Endothelial cell (in vitro differentiated cells): ENCODE data around the gene MMP17. TPM values are rescaled to one million over a fixed set of nuclear protein-coding genes. Genes with fewer than 3 reads are reported as not detected.

Experiments
- DNase-seq: peaks from one replicate; pipeline ENCODE4 v3.0.0; 2021; ENCODE audit warnings: low spot score
- H3K27ac Mint-ChIP-seq: one replicate; pipeline ENCODE4 v1.8.0; 2021; ENCODE audit warnings: mixed read lengths, inconsistent platforms; ENCODE audit not compliant: unreplicated experiment
- H3K27me3 Mint-ChIP-seq: one replicate; pipeline ENCODE4 v1.8.0; 2021; ENCODE audit warnings: mild to moderate bottlenecking, moderate library complexity, mixed read lengths, inconsistent platforms; ENCODE audit not compliant: unreplicated experiment
- H3K36me3 Mint-ChIP-seq: one replicate; pipeline ENCODE4 v1.8.0; 2021; ENCODE audit warnings: mild to moderate bottlenecking, low read depth, mixed read lengths, inconsistent platforms; ENCODE audit not compliant: unreplicated experiment
- H3K4me1 Mint-ChIP-seq: one replicate; pipeline ENCODE4 v1.8.0; 2021; ENCODE audit warnings: mild to moderate bottlenecking, mixed read lengths, inconsistent platforms; ENCODE audit not compliant: unreplicated experiment
- H3K4me3 Mint-ChIP-seq: one replicate; pipeline ENCODE4 v1.8.0; 2021; ENCODE audit warnings: mild to moderate bottlenecking, mixed read lengths, inconsistent platforms; ENCODE audit not compliant: unreplicated experiment
- H3K9me3 Mint-ChIP-seq: one replicate; pipeline ENCODE4 v1.8.0; 2021; ENCODE audit warnings: mixed read lengths, inconsistent platforms; ENCODE audit not compliant: unreplicated experiment
- total RNA-seq: library from RNA; stranded (reverse); fragmentation: NEBNext Ultra II Directional; extraction: Animal tissue kit (Norgen Biotek cat#: 25700); gene quantifications from one replicate; pipeline ENCODE4 v1.2.1, GENCODE V29; 2021; ENCODE audit not compliant: unreplicated experiment
- TF ChIP-seq, protein P1 (sequence below): fragments of 200-600 bp; sonication (generic); IDR thresholded peaks from one replicate; pipeline ENCODE4 v1.5.0; 2021; ENCODE audit warnings: antibody characterized with exemption; ENCODE audit not compliant: unreplicated experiment

The MMP17 gene
- total RNA-seq, 1 donor from 2014 or later = 6.3 TPM

DNA sequence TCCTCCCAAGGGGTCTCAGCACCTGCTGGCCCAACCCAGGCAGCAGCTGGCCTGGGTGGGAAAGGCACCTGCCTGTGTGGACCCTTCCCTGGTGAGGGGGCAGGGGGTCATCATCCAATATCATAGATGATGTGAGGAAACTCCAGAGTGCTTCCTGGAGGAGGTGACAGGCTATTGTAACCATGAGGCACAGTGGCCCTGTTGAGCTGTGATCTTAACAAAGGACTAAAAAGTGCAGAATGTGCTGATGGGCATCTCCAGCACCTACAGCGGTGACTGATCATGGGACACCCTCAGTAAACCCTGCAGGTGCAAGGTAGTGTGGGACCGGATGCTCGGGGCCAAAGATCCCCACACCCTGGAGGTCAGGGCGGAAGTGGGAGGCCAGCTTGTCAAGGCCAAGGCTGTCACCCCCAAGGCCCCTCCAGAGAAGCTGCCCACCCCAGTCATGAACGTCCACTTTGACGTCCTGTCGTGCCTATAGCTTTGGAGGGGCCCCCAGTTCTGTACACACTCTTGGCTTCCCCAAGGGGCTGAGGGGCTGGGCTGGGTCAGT, 7.5 kb downstream of the MMP17 start:
- no peaks in the 10 kb centered on the region for H3K4me1 Mint-ChIP-seq
- H3K36me3 Mint-ChIP-seq = no peaks in the 10 kb centered on the region
- H3K27me3 Mint-ChIP-seq = peaks cover 8% of the 10 kb centered on the region
- no peak overlapping the region for H3K27ac Mint-ChIP-seq
- TF ChIP-seq, protein P1, sequence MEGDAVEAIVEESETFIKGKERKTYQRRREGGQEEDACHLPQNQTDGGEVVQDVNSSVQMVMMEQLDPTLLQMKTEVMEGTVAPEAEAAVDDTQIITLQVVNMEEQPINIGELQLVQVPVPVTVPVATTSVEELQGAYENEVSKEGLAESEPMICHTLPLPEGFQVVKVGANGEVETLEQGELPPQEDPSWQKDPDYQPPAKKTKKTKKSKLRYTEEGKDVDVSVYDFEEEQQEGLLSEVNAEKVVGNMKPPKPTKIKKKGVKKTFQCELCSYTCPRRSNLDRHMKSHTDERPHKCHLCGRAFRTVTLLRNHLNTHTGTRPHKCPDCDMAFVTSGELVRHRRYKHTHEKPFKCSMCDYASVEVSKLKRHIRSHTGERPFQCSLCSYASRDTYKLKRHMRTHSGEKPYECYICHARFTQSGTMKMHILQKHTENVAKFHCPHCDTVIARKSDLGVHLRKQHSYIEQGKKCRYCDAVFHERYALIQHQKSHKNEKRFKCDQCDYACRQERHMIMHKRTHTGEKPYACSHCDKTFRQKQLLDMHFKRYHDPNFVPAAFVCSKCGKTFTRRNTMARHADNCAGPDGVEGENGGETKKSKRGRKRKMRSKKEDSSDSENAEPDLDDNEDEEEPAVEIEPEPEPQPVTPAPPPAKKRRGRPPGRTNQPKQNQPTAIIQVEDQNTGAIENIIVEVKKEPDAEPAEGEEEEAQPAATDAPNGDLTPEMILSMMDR = no peak
- DNase-seq = no peak
- no peaks in the 10 kb centered on the region for H3K9me3 Mint-ChIP-seq
- H3K4me3 Mint-ChIP-seq = no peak overlapping the region

DNA sequence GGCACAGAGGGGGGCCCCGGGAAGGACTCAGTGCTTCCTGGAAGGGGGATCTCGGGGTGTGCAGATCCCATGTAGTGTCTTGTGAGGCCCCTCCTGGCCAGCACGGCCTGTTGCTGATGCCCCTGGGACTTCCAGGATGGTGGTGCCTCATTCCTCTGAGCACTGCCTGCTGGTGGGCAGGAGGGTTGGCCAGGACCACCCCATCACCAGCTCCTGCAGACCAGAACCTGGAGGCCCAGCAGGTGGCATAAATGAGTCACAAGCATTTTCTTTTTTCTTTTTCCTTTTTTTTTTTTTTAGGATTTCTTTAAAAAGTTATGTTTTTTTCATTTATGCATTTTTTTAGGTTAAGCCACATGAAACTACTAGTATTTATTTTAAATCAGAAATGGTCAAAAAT, 8.0 kb downstream of the MMP17 start:
- H3K9me3 Mint-ChIP-seq = no peaks in the 10 kb centered on the region
- no peak overlapping the region for H3K4me3 Mint-ChIP-seq
- DNase-seq = no peak
- TF ChIP-seq, protein P1 = no peak
- no peak overlapping the region for H3K27ac Mint-ChIP-seq
- H3K4me1 Mint-ChIP-seq = no peaks in the 10 kb centered on the region
- peaks cover 5% of the 10 kb centered on the region for H3K27me3 Mint-ChIP-seq
- no peaks in the 10 kb centered on the region for H3K36me3 Mint-ChIP-seq

DNA sequence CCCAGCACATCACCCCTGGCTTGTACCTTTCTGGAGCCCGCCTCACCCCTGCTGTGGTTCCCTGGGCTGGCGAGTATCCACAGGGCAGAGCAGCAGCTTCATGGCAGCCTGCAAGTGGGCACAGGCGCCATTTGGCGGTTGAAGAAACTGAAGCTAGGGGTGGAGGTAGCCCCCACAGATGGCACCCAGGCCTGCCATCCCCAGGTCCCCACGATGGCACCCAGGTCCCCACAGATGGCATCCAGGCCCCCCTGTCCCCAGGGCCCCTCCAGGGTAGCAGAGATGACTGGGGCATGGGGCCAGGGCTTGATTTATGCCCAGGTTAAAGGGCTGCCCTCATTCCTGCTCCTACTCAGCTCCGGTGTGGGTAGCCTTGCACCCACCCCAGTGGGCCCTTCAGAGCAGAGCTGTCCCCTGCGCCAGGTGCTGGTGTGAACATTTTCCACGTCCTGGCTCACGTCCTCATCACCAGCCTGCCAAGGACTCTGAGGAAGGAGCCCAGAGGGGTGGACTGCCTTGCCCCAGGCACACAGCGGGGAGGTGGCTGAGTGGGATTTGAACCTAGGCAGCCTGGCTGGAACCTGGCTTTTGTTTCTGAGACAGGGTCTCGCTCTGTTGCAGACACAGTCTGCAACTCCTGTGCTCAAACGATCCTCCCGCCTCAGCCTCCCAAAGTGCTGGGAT, 8.7 kb downstream of the MMP17 start:
- Mint-ChIP-seq H3K4me1 (no peaks in the 10 kb centered on the region), H3K27ac (no peak overlapping the region), H3K27me3 (peaks cover 4% of the 10 kb centered on the region), H3K4me3 (no peak overlapping the region), H3K9me3 (no peaks in the 10 kb centered on the region), H3K36me3 (no peaks in the 10 kb centered on the region)
- no peak for DNase-seq
- TF ChIP-seq, protein P1 = no peak

DNA sequence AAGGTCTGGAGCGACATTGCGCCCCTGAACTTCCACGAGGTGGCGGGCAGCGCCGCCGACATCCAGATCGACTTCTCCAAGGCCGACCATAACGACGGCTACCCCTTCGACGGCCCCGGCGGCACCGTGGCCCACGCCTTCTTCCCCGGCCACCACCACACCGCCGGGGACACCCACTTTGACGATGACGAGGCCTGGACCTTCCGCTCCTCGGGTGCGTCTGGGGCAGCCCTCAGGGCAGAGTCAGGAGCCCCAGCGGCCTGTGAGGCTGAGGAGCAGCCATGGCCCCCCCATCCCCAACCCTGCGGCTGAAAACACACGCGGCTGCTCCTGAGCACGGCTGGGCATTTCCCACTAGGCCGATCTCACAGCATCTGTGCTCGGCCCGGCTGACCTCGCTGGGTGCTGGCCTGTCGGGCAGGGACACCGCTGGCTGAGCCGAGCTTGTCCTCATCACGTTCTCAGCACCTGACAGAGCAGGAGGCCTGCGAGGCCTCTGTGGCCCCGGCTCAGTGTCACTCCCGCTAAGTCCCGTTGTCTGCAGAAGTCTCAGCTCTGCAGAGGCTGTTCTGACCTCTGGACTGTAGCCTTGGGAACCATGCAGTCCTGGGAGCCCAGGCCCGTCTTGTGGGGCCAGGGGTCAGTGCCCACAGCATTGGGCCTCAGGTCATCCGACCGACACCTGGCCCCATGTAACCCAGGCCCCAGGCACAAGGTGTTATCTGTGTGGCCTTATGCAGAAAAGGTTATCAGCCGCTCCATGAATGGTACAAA, 12.6 kb downstream of the MMP17 start:
- H3K27me3 Mint-ChIP-seq = peaks cover 11% of the 10 kb centered on the region
- no peak for DNase-seq
- H3K9me3 Mint-ChIP-seq = no peaks in the 10 kb centered on the region
- no peaks in the 10 kb centered on the region for H3K4me1 Mint-ChIP-seq
- H3K36me3 Mint-ChIP-seq = no peaks in the 10 kb centered on the region
- TF ChIP-seq, protein P1 = no peak
- no peak overlapping the region for H3K4me3 Mint-ChIP-seq
- no peak overlapping the region for H3K27ac Mint-ChIP-seq

DNA sequence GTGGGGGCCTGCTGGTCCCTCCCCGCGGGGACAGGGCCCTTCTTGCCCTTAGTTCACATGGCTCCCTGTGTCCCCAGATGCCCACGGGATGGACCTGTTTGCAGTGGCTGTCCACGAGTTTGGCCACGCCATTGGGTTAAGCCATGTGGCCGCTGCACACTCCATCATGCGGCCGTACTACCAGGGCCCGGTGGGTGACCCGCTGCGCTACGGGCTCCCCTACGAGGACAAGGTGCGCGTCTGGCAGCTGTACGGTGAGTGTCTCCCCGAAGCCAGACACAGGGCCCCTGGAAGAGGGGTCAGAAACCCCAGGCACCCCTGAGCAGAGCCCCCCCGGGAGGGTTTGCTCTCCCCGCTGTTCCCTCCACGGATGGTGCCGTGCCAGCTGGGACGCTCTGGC, 13.4 kb downstream of the MMP17 start:
- Mint-ChIP-seq H3K9me3 (no peaks in the 10 kb centered on the region), H3K36me3 (no peaks in the 10 kb centered on the region)

More for the DNA sequence above, 13.4 kb downstream of the MMP17 start:
- no peak for DNase-seq
- no peaks in the 10 kb centered on the region for H3K4me1 Mint-ChIP-seq
- no peak overlapping the region for H3K27ac Mint-ChIP-seq
- TF ChIP-seq, protein P1 = no peak
- H3K4me3 Mint-ChIP-seq = no peak overlapping the region
- peaks cover 11% of the 10 kb centered on the region for H3K27me3 Mint-ChIP-seq
